AG04450 (cell line): ENCODE measurements around the gene STAB2. TPM values are rescaled to one million over a fixed set of nuclear protein-coding genes. Genes with fewer than 3 reads are reported as not detected.

Source experiments
- CTCF ChIA-PET: fragments of 300-600, 350-600 bp; formaldehyde crosslinking; extraction: SDS; loops from one replicate; lab custom pipeline; 2022; ENCODE audit warnings: antibody characterized with exemption, inconsistent platforms; lab: Charles Lee
- POLR2A ChIA-PET: fragments of 350-600 bp; formaldehyde crosslinking; extraction: SDS; loops from one replicate; lab custom pipeline; 2021; ENCODE audit warnings: antibody characterized with exemption, inconsistent platforms; lab: Yijun Ruan, JAX
- DNase-seq: peaks from one replicate; pipeline ENCODE4 v3.0.0-alpha.2; 2011; ENCODE audit warnings: low read depth, low spot score
- H3K27ac ChIP-seq: one replicate; pipeline ENCODE4 v1.5.1; 2012; ENCODE audit warnings: low read depth, low read length, control low read depth
- H3K27me3 ChIP-seq: one replicate; pipeline ENCODE4 v1.6.0; 2012; ENCODE audit warnings: low read length; ENCODE audit not compliant: control insufficient read depth, insufficient read depth
- H3K4me3 ChIP-seq: 2 replicates; pipeline ENCODE4 v1.5.1; 2011; ENCODE audit warnings: mild to moderate bottlenecking, low read depth, low read length, control low read depth
- H3K9me3 ChIP-seq: 2 replicates; pipeline ENCODE4 v1.5.1; 2012; ENCODE audit warnings: low read length; ENCODE audit not compliant: control insufficient read depth, insufficient read depth
- polyA plus RNA-seq: library from polyadenylated mRNA; depleted of rRNA; stranded (reverse); fragments of >200 nt; gene quantifications from 2 replicates; pipeline ENCODE4 v1.2.3, GENCODE V29; 2011
- TF ChIP-seq, protein P1 (sequence below): IDR thresholded peaks from 2 replicates; pipeline ENCODE4 v1.5.1; 2011; ENCODE audit warnings: low read depth, low read length, control low read depth, inconsistent platforms

STAB2 gene
- polyA plus RNA-seq, 1 experiment, result not detected

DNA sequence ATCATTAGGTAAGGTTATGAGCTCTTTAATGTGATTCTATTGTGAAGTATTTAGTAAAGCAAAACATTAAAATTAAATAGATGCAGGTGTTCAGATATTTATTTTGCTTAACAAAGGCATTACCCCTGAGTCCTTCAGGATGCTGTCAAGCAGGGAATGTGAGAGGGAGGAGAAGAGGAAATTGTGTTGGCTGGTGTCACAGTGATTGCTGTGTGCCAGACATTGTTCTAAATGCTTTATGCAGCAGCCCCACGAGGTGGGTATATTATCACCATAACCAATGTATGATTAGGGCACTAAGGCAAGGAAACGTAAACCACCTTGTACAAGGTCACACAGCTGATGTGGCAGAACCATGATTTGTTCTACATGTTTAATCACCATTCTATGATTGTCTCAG, 80.1 kb downstream of the STAB2 start:
- ChIA-PET CTCF (no interaction called here), POLR2A (no interaction called here)
- no peak overlapping the region for H3K4me3 ChIP-seq
- TF ChIP-seq, protein P1, sequence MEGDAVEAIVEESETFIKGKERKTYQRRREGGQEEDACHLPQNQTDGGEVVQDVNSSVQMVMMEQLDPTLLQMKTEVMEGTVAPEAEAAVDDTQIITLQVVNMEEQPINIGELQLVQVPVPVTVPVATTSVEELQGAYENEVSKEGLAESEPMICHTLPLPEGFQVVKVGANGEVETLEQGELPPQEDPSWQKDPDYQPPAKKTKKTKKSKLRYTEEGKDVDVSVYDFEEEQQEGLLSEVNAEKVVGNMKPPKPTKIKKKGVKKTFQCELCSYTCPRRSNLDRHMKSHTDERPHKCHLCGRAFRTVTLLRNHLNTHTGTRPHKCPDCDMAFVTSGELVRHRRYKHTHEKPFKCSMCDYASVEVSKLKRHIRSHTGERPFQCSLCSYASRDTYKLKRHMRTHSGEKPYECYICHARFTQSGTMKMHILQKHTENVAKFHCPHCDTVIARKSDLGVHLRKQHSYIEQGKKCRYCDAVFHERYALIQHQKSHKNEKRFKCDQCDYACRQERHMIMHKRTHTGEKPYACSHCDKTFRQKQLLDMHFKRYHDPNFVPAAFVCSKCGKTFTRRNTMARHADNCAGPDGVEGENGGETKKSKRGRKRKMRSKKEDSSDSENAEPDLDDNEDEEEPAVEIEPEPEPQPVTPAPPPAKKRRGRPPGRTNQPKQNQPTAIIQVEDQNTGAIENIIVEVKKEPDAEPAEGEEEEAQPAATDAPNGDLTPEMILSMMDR, result no peak
- H3K27me3 ChIP-seq, result no peaks in the 10 kb centered on the region
- no peak for DNase-seq
- H3K9me3 ChIP-seq, result no peaks in the 10 kb centered on the region
- H3K27ac ChIP-seq, result no peak overlapping the region

DNA sequence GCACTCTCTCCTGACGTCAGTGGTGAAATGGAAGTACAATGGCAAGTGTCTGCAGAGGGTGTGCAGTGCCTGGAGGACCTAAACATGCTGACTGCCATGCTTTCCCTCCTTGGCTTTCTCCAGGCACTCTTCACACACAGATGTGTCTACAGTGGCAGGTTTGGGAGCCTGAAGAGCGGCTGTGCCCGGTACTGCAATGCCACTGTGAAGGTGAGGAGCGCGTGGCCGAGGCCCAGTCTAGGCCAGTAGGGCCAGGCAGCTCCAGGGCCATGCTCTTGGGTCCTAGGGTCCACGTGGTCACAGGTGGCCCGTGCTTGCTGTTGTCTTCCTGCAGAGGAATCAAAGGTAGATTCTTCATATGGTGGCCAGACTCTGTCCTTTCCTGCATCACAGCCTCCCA, 81.4 kb downstream of the STAB2 start:
- CTCF ChIA-PET, result no interaction called here
- no peak overlapping the region for H3K4me3 ChIP-seq
- TF ChIP-seq, protein P1, result no peak
- H3K27me3 ChIP-seq, result no peaks in the 10 kb centered on the region
- POLR2A ChIA-PET, result no interaction called here
- H3K27ac ChIP-seq, result no peak overlapping the region
- no peak for DNase-seq
- H3K9me3 ChIP-seq, result no peaks in the 10 kb centered on the region

DNA sequence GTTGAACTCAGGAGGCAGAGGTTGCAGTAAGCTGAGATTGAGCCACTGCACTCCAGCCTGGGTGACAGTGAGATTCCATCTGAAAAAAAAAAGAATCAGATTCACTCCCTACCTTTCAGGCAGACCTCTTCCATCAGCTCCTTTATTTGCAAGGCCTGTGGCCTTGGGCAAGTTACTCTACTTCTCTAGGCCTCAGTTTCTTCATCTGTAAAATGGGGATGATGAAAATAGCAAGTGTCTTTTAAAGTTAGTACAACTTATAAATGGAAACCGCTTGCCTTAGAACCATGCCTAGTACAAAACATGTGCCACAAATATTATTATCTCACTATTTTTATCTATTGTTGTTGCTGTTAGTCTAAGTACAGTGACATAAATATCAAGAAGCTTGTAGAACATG, 84.3 kb downstream of the STAB2 start:
- TF ChIP-seq, protein P1, result no peak
- no peak overlapping the region for H3K27ac ChIP-seq
- no peak for DNase-seq
- no peaks in the 10 kb centered on the region for H3K9me3 ChIP-seq
- ChIA-PET POLR2A (no interaction called here), CTCF (interaction anchor here (0.6 kb wide), 1 partner anchor 107 kb away, joined by 4 read pairs; no protein-coding TSS in a partner anchor)
- H3K27me3 ChIP-seq, result no peaks in the 10 kb centered on the region
- H3K4me3 ChIP-seq, result no peak overlapping the region

DNA sequence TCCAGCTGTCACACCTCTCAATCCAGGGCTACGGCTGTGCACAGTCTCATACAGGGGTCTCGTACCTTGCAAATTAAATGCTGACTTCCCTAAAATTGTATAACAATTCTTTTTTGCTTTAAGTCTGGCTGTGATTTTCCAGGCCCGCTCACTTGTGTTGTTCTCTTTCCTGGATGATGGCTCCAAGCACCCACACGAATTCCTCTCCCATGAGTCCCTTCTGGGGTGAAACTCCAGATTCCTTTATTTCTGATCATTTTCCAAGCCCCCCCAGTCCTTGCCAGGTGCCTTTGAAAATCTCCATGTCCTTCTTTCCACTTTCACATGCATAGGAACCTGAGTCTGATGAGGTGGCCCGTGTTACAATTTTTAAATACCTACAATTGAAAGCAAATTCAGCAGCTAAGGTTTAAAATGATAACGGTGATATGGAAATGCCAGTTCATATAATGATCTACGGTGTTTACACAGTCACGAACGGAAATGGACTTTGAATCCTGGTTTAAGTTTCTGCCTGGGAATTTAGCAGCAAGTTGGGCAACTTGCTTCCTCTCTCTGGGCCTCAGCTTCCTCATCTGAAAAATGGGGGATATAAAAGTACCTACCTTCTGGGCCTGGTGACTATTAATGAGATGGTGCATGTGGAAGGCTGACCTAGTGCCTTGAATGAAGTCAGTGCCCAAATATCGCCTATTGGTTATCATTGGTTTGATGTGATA, 85.5 kb downstream of the STAB2 start:
- CTCF ChIA-PET, result no interaction called here

DNA sequence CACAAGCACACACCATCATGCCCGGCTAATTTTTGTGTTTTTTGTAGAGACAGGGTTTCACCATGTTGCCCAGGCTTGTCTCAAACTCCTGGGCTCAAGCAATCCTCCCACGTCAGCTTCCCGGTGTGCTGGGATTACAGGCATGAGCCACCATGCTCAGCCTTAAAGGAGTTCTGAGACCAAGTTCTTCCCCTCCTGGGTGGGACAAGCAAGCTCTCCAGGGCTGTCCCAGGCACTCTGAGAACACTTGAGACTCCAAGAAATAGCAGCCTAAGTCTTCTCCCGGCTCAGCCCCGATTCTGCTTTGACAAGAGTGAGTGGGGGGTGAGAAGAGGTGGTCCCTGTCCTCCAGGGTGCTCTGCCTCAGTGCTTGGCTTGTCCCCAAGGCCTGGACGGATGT, 86.4 kb downstream of the STAB2 start:
- H3K9me3 ChIP-seq, result no peaks in the 10 kb centered on the region
- no peaks in the 10 kb centered on the region for H3K27me3 ChIP-seq
- DNase-seq, result no peak
- no peak overlapping the region for H3K27ac ChIP-seq
- TF ChIP-seq, protein P1, result no peak
- no peak overlapping the region for H3K4me3 ChIP-seq
- ChIA-PET POLR2A (no interaction called here), CTCF (no interaction called here)

More for the DNA sequence above, 85.5 kb downstream of the STAB2 start:
- POLR2A ChIA-PET, result no interaction called here
- Histone ChIP-seq H3K9me3 (no peaks in the 10 kb centered on the region), H3K27me3 (no peaks in the 10 kb centered on the region), H3K27ac (no peak overlapping the region), H3K4me3 (no peak overlapping the region)
- DNase-seq, result no peak
- TF ChIP-seq, protein P1, result no peak
